ENCODE data around the gene MND1.
"Not testable (repeated sequence)": the region's sequence is repeated elsewhere in the genome, so short reads cannot be mapped to it uniquely, and the experiment has no call there.

The MND1 gene

DNA sequence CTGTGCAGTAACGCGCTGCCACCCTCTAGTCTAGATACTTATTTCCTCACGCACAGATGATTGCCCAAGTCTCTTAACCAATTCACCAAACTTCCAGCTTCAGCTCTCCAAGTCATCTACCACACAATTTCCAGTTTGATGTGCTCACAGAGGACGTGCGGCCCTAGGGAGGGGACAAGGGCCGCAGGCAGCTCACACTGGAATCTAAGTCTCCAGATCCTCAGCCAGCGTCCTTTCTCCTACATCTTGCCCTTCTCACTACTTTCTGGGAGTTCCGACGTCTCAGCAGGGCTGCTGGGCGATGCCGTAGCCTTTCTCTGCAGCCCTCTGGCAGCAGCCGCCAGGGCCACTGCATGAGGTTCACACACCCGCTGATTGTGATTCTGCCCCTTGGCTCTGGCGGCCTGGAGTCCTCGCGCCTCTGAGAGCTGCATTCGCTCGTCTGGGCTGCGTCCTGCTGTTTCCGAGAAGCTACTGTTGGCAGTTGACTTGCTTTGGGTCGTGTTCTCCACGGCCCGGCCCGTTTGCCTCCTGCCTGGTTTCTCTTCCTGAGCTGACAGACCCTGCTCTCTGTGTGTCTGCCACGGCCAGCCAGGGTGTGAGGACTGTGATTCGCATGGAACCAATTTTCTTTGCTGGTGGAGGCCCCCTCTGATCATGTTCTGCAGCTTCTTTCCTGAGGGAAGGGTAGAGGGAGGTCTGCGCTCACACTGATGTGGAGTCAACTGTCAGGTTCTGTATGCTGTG, 107.6 kb downstream of the MND1 start:
- Histone ChIP-seq H3K27ac (ENCODE audit: low read depth, low read length) (no peak overlapping the region), H3K36me3 (ENCODE audit: control insufficient read depth in 1 of 2, insufficient read depth in 2 of 2, low read length in 2 of 2) (no peaks in the 10 kb centered on the region), H3K4me1 (ENCODE audit: control insufficient read depth in 1 of 2, insufficient read depth in 2 of 2, low read length in 2 of 2) (no peaks in the 10 kb centered on the region), H3K9me3 (ENCODE audit: control insufficient read depth in 1 of 2, low read length in 2 of 2) (no peaks in the 10 kb centered on the region), H3K27me3 (ENCODE audit: control insufficient read depth in 1 of 2, insufficient read depth in 2 of 2, low read length in 2 of 2) (no peaks in the 10 kb centered on the region), H3K4me3 (ENCODE audit: low read depth in 1 of 2, low read length in 2 of 2) (no peak overlapping the region), H3K9ac (ENCODE audit: low read depth in 1 of 2, low read length in 2 of 2) (no peak overlapping the region)

DNA sequence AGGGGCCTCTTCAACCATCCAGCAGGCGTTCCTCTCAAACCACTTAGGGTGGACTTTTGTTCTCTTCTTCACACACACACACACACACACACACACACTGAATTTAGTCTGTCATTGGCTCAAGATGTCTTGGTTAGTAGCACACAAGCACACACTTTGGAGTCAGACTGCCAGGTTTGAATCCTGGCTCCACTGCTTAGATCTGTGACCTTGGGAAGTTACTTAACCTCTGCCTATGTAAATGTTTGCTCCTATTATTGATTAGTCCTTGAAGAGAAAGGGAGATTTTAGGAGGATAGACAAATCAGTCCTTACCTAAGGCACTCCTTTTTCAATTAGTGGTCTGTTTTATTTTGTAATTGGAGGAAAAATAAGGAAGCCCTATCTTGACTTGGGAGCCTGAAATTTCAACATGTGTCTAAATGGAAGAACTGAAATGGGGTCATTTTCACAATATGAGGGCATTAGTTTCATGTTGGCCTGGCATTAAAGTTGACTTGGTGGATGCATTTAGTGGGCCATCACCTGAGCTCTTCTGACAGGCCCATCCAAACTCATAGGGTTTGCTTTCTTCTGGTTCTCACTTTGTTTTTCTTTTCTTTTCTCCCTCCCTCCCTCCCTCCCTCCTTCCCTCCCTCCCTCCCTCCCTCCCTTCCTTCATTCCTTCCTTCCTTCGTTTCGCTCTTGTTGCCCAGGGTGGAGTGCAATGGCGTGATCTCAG, 108.3 kb downstream of the MND1 start:
- Histone ChIP-seq H3K9ac (ENCODE audit: low read depth in 1 of 2, low read length in 2 of 2) (no peak overlapping the region), H3K36me3 (ENCODE audit: control insufficient read depth in 1 of 2, insufficient read depth in 2 of 2, low read length in 2 of 2) (no peaks in the 10 kb centered on the region), H3K4me1 (ENCODE audit: control insufficient read depth in 1 of 2, insufficient read depth in 2 of 2, low read length in 2 of 2) (no peaks in the 10 kb centered on the region), H3K9me3 (ENCODE audit: control insufficient read depth in 1 of 2, low read length in 2 of 2) (no peaks in the 10 kb centered on the region), H3K27me3 (ENCODE audit: control insufficient read depth in 1 of 2, insufficient read depth in 2 of 2, low read length in 2 of 2) (no peaks in the 10 kb centered on the region), H3K27ac (ENCODE audit: low read depth, low read length) (no peak overlapping the region), H3K4me3 (ENCODE audit: low read depth in 1 of 2, low read length in 2 of 2) (no peak overlapping the region)

- Histone ChIP-seq H3K4me3 (ENCODE audit: low read depth in 1 of 2, low read length in 2 of 2) (no peak overlapping the region), H3K4me1 (ENCODE audit: control insufficient read depth in 1 of 2, insufficient read depth in 2 of 2, low read length in 2 of 2) (no peaks in the 10 kb centered on the region), H3K27ac (ENCODE audit: low read depth, low read length) (no peak overlapping the region), H3K27me3 (ENCODE audit: control insufficient read depth in 1 of 2, insufficient read depth in 2 of 2, low read length in 2 of 2) (no peaks in the 10 kb centered on the region), H3K9ac (ENCODE audit: low read depth in 1 of 2, low read length in 2 of 2) (no peak overlapping the region), H3K36me3 (ENCODE audit: control insufficient read depth in 1 of 2, insufficient read depth in 2 of 2, low read length in 2 of 2) (no peaks in the 10 kb centered on the region), H3K9me3 (ENCODE audit: control insufficient read depth in 1 of 2, low read length in 2 of 2) (no peaks in the 10 kb centered on the region)
Measured at GRCh38 chr4:153453402-153453801, 108.9 kb downstream of the MND1 start.

- Histone ChIP-seq H3K9me3 (ENCODE audit: control insufficient read depth in 1 of 2, low read length in 2 of 2) (no peaks in the 10 kb centered on the region), H3K27me3 (ENCODE audit: control insufficient read depth in 1 of 2, insufficient read depth in 2 of 2, low read length in 2 of 2) (no peaks in the 10 kb centered on the region), H3K4me1 (ENCODE audit: control insufficient read depth in 1 of 2, insufficient read depth in 2 of 2, low read length in 2 of 2) (no peaks in the 10 kb centered on the region), H3K36me3 (ENCODE audit: control insufficient read depth in 1 of 2, insufficient read depth in 2 of 2, low read length in 2 of 2) (no peaks in the 10 kb centered on the region), H3K4me3 (ENCODE audit: low read depth in 1 of 2, low read length in 2 of 2) (no peak overlapping the region), H3K9ac (ENCODE audit: low read depth in 1 of 2, low read length in 2 of 2) (no peak overlapping the region), H3K27ac (ENCODE audit: low read depth, low read length) (no peak overlapping the region)
Measured at GRCh38 chr4:153458969-153459368, 114.5 kb downstream of the MND1 start.

GRCh38 chr4:153461549-153461948, 117.1 kb downstream of the MND1 start:
- not testable (repeated sequence) for H3K27ac ChIP-seq (ENCODE audit: low read depth, low read length); H3K27me3 ChIP-seq (ENCODE audit: control insufficient read depth in 1 of 2, insufficient read depth in 2 of 2, low read length in 2 of 2); H3K9me3 ChIP-seq (ENCODE audit: control insufficient read depth in 1 of 2, low read length in 2 of 2); H3K4me3 ChIP-seq (ENCODE audit: low read depth in 1 of 2, low read length in 2 of 2); H3K36me3 ChIP-seq (ENCODE audit: control insufficient read depth in 1 of 2, insufficient read depth in 2 of 2, low read length in 2 of 2); H3K9ac ChIP-seq (ENCODE audit: low read depth in 1 of 2, low read length in 2 of 2); H3K4me1 ChIP-seq (ENCODE audit: control insufficient read depth in 1 of 2, insufficient read depth in 2 of 2, low read length in 2 of 2)

- no peaks in the 10 kb centered on the region for H3K9me3 ChIP-seq (ENCODE audit: control insufficient read depth in 1 of 2, low read length in 2 of 2)
- H3K36me3 ChIP-seq (ENCODE audit: control insufficient read depth in 1 of 2, insufficient read depth in 2 of 2, low read length in 2 of 2), result no peaks in the 10 kb centered on the region
- H3K27ac ChIP-seq (ENCODE audit: low read depth, low read length), result no peak overlapping the region
- H3K9ac ChIP-seq (ENCODE audit: low read depth in 1 of 2, low read length in 2 of 2), result no peak overlapping the region
- peaks cover 12 to 15% of the 10 kb centered on the region in 2 donors for H3K4me1 ChIP-seq (ENCODE audit: control insufficient read depth in 1 of 2, insufficient read depth in 2 of 2, low read length in 2 of 2)
- H3K27me3 ChIP-seq (ENCODE audit: control insufficient read depth in 1 of 2, insufficient read depth in 2 of 2, low read length in 2 of 2), result no peaks in the 10 kb centered on the region
- H3K4me3 ChIP-seq (ENCODE audit: low read depth in 1 of 2, low read length in 2 of 2), result no peak overlapping the region
Measured at GRCh38 chr4:153464068-153464467, 119.6 kb downstream of the MND1 start.
